GM19023 (cell line): ENCODE data around the gene COL17A1.

Experiments
- ATAC-seq: cut with Tn5 transposase; IDR thresholded peaks from one replicate; pipeline ENCODE4 v1.9.1; 2021; ENCODE audit warnings: mild to moderate bottlenecking, moderate library complexity; ENCODE audit not compliant: unreplicated experiment

Gene COL17A1

GRCh38 chr10:104034401-104035193 is 51.1 kb downstream of the COL17A1 start:
- ATAC-seq: no peak

- no peak for ATAC-seq
Observed at GRCh38 chr10:104033966-104034365, 51.7 kb downstream of the COL17A1 start.

DNA sequence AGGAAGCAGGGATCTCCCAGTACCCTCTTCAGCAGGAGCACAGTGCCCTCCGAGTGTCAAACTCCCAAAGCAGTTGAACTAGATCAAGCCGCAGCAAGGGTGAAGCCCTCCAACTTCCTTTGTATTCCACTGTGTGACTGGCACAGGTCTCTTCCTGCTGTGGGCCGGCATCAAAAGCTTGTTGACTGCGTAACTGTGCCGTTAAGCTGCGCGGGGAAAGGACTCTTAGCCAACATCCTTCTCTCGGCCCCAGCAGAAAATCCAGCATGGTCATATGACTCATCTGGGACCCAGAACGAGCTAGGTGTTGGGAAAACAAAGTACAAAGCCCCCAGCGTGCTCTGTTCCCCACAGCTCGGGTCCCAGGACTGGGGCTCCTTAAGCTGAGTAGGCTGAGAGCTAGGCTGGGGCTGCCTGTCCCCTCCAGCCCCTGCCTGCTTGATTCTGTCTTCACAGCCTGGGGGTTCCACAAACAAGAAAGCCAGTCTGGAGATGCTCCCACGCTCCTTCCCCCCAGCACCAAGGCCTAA is 52.2 kb downstream of the COL17A1 start:
- no peak for ATAC-seq

- ATAC-seq: no peak
Observed at GRCh38 chr10:104032144-104032775, 53.4 kb downstream of the COL17A1 start.

- no peak for ATAC-seq
Observed at GRCh38 chr10:104031631-104032030, 54.0 kb downstream of the COL17A1 start.

DNA sequence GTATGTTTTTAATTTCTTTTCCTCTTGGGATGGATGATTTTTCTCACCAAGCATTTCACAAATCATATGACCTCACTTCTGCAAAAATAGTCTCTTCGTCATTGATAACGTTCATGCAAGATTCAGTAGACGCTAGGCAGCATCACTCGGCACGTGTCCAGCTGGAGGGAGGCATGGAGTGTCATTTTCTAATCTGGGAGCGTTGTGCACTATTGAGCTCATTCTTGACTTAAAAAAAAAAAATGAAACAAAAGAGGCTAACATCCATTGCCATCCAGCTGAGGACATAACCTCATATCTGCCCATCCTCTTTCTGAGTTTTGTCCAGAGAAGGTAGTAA is 56.2 kb downstream of the COL17A1 start:
- no peak for ATAC-seq

GRCh38 chr10:104028823-104029520 is 56.7 kb downstream of the COL17A1 start:
- no peak for ATAC-seq

DNA sequence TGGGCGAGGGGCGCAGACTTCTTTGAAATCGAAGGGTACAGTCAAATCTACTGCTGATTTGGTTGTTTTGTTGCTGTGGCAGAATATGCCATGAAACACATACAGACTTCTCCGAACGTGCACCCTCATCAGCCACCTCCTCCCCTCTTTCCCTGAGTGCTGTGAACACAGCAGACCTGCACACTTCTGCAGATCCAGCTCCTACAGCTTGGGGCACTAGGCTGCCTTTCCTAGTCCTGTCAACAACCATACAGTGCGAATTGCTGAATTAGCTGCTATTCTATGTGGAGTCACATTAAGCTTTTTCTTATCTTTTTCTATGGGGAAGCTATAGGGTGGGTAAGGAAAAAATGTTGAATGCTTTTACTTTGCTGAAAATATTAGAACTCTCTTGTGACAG is 57.5 kb downstream of the COL17A1 start:
- no peak for ATAC-seq

DNA sequence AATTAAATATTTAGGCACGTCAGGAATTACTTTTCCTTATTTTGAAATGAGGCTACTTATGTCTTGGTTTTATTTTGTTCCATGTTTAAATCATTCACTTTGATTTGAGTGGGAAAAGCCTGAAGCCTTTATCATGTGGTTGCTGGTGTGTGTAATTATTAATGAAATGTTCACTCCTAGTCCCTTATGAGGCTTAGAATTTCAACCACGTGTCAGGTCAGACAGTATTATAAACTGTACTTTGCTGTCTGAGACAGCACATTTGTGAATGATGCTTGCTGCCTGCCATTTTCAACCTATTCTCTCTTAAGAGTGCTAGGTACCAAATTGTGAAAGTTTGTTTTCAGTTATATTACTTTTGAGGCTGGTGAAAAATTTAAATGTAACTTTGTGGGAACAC is 58.9 kb downstream of the COL17A1 start:
- ATAC-seq: no peak

DNA sequence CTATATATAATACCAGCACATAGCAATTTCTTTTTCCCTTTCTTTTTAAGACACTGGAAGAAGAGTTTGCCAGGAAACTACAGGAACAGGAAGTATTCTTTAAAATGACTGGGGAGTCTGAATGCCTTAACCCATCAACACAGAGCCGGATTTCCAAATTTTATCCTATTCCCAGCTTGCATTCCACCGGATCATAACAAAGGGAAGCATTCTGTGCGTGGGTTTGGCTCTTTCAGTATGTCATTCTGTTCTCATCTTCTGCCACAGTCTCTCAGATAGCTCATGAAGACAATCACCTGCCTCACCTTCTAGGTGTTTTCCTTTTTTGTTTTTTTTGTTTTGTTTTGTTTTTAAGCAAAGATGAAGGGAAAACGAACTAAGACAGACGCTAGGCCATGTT is 60.2 kb downstream of the COL17A1 start:
- no peak for ATAC-seq

DNA sequence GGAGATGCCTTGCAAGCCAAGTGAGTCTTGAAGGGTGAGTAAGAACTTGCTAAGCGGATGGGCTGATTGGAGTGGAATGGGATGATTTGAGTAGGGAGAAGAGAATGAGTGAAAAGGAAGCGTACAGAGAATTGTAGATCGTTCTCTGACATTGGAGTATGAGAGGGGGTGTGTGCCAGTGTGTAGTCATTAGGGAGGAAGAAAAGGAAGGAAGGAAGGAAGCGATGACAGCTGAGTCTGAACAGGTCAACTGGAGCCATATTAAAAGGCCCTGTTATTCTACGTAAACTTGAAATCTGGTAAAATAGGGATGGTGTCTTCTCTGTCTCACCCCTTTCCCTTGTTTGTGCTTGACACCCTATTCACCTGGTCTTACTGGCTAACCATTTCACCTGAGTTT is 63.7 kb downstream of the COL17A1 start:
- no peak for ATAC-seq

GRCh38 chr10:104021246-104021645 is 64.4 kb downstream of the COL17A1 start:
- no peak for ATAC-seq

DNA sequence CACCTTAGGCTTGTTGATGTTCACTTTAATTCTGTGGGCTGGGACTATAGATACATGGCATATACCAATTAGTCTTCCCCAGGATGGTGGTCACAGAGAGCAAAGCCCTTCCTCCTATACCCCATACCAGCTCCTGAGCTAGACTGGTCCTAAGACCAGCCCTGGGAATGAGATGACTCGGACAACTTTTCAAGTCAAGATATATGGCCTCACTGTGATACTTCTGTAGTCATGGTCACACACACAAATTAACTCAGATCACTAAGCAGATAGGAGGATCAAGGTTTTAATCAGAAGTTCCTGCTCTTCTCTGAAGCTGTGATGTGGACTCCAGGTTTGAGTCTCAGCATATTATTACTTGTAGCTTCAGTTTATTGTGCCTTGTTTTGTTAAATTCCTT is 65.7 kb downstream of the COL17A1 start:
- no peak for ATAC-seq

DNA sequence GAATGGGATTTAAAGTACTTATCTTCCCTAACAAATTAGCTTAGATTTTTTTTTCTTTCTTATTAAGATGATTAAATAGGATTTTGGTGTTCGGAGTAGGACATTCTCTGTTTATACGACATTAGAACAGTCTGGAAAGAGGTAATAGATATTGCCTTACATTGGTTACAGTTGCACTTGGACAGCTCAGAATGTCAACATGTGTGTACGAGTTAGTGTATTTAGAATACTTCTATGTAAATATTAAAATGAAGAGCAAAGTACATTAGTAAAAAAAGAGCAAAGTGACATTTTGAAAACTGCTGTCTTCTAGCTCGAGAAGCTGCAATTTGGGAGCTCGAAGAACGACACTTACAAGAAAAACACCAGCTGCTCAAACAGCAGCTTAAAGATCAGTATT is 67.2 kb downstream of the COL17A1 start:
- no peak for ATAC-seq

DNA sequence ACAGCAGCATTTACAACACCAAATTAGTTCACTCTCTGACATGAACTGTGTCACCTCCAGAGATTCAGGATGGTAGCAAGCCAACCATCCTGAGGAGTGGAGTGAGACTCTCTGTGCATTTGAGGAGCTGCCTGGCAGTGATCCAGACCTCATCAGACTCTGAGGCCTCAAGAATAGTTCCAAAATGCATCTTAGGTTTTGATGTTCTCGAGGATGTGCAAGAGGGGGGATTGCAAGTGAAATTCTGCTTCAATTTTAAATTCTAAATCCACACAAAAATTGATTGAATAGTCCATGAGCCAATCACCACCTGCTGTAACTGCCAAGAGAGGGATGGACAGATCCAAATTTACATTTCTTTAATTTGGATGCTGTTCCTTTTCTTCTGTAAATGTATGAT is 69.0 kb downstream of the COL17A1 start:
- ATAC-seq: no peak

- no peak for ATAC-seq
Observed at GRCh38 chr10:104014176-104014575, 71.5 kb downstream of the COL17A1 start.

DNA sequence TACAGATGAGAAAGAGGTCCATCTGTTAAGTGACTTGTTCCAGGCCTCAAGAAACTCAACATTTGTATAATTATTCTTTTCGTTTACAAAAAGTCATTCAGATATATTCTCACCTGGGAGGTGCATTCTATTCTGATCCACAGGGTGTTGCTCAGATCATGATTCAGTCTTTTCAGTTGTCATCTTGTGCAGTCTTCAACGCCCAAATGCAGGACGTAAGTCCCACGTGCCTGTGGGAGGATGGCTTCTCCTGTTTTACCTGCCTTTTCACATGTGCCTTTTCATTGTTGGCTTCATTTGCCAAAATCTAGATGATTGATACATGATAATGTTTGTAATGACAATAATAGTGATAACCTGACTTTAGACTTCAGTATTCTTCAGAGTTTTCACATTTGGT is 72.2 kb downstream of the COL17A1 start:
- ATAC-seq: no peak

DNA sequence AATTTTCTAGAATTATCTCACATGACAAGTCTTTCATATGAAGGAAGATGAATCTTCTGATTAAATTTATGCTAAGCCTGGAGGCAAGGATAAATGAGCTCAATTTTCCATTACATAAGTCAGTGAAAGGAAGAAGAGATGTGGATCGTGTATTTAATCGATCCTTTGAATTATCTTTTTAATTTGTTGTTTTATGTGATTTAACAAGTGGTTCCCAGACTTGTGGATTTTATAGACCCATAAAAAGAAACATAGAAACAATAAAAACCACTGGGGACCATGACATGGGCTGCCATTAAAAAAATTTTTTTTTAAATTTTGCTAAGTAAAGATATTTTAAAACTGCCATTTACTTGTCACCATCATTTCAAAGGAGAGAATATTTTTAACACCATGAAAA is 73.8 kb downstream of the COL17A1 start:
- no peak for ATAC-seq

DNA sequence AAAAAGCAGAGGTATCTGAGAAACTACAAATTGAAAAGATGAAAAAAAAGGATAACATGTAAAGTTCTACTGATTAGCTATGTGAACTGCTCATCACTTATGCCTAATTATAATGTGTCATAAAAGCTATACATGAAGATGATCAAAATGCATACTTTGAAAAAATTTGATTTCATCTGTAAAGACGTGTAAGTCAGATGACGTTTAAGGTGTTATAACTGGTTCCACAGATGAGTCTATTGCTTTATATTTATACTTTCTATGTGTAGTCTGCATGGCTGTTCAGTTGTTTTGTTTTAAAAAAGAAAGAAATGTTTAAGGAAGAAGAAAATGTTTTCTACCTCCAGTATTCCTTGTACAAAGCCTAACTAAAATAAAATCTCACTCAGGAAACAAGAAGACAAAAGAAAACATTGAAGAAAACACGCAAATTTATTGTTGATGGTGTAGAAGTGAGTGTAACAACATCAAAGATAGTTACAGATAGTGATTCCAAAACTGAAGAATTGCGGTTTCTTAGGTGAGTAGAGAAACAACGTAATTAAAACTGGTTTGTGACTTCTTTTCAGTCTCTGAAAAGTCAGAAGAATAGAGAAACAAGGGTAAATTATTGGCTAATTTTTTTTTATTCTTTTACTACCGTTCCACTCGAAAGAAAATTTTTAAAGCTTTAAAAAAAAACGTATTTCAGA is 80.4 kb downstream of the COL17A1 start:
- ATAC-seq: no peak

GRCh38 chr10:104002911-104003310 is 82.8 kb downstream of the COL17A1 start:
- no peak for ATAC-seq

DNA sequence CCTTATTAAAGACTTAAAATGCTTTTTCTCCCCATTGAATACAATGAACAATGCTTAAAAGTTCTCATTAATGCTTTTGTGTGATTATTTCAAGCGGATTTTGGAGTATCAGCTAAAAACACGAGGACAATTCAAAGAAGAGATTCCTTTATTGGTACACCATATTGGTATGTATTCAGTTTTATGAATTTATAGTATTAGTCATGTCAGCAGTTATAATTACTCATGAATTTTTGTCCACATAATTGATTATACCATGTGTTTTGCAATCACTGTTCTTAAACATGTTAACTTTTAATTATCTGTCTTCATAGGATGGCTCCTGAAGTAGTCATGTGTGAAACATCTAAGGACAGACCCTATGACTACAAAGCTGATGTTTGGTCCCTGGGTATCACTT is 86.9 kb downstream of the COL17A1 start:
- no peak for ATAC-seq
